Liver (tissue), 3 donors: Measurements from ENCODE around the gene FARSB.

Experiments used
- ATF3 ChIP-seq: IDR thresholded peaks from 2 replicates; pipeline ENCODE4 v1.6.1; 2016; ENCODE audit warnings: antibody characterized with exemption
- CTCF ChIP-seq: fragments of 150-350 bp; IDR thresholded peaks from 2 replicates; pipeline ENCODE4 v1.5.1; 2017; ENCODE audit warnings: improper control_type of control experiment, low read depth, low read length; ENCODE audit not compliant: missing input control
- EGR1 ChIP-seq, 2 donors: IDR thresholded peaks; 2 replicates each; pipeline ENCODE4 v1.6.1; 2016 to 2018; ENCODE audit warnings: antibody characterized with exemption in 2 of 2, low read depth in 2 of 2
- FOXA1 ChIP-seq: IDR thresholded peaks from 2 replicates; pipeline ENCODE4 v1.6.1; 2016; ENCODE audit warnings: antibody characterized with exemption
- GABPA ChIP-seq, 2 donors: IDR thresholded peaks in 1 of 2; conservative IDR thresholded peaks in 1 of 2; 2 replicates each; pipeline ENCODE4 v1.6.1; 2016; ENCODE audit warnings: antibody characterized with exemption in 2 of 2, mild to moderate bottlenecking in 1 of 2, moderate library complexity in 1 of 2
- HNF4A ChIP-seq, 2 donors: conservative IDR thresholded peaks; 2 replicates each; pipeline ENCODE4 v1.6.1; 2016; ENCODE audit warnings: antibody characterized with exemption in 2 of 2, mild to moderate bottlenecking in 2 of 2
- JUND ChIP-seq, 2 donors: IDR thresholded peaks; 2 replicates each; pipeline ENCODE4 v1.6.1; 2016; ENCODE audit warnings: antibody characterized with exemption in 2 of 2
- MAX ChIP-seq: IDR thresholded peaks from 2 replicates; pipeline ENCODE4 v1.6.1; 2016; ENCODE audit warnings: antibody characterized with exemption
- RAD21 ChIP-seq, 2 donors: IDR thresholded peaks; 2 replicates each; pipeline ENCODE4 v1.6.1; 2016; ENCODE audit warnings: antibody characterized with exemption in 2 of 2, mild to moderate bottlenecking in 2 of 2
- REST ChIP-seq: IDR thresholded peaks from 2 replicates; pipeline ENCODE4 v1.6.1; 2016; ENCODE audit warnings: antibody characterized with exemption, mild to moderate bottlenecking
- TAF1 ChIP-seq: conservative IDR thresholded peaks from 2 replicates; pipeline ENCODE4 v1.6.1; 2016; ENCODE audit warnings: antibody characterized with exemption, mild to moderate bottlenecking
- TF ChIP-seq, protein P1 (sequence below): IDR thresholded peaks from 2 replicates; pipeline ENCODE4 v1.6.1; 2016; ENCODE audit warnings: antibody characterized with exemption
- donor health status: healthy.
- donor health status: healthy.

- TF ChIP-seq RAD21 (IDR thresholded peaks at IDR 0.05) (no peak), CTCF (no peak), ATF3 (no peak), FOXA1 (no peak), TAF1 (no peak), HNF4A (conservative IDR thresholded peaks at IDR 0.05) (no peak), MAX (no peak), JUND (IDR thresholded peaks at IDR 0.05) (no peak), REST (no peak), EGR1 (IDR thresholded peaks at IDR 0.05; ENCODE audit: low read depth in 2 of 2) (no peak), GABPA (IDR thresholded peaks at IDR 0.05 in 1 of 2, conservative IDR thresholded peaks at IDR 0.05 in 1 of 2) (no peak)
- TF ChIP-seq, protein P1, sequence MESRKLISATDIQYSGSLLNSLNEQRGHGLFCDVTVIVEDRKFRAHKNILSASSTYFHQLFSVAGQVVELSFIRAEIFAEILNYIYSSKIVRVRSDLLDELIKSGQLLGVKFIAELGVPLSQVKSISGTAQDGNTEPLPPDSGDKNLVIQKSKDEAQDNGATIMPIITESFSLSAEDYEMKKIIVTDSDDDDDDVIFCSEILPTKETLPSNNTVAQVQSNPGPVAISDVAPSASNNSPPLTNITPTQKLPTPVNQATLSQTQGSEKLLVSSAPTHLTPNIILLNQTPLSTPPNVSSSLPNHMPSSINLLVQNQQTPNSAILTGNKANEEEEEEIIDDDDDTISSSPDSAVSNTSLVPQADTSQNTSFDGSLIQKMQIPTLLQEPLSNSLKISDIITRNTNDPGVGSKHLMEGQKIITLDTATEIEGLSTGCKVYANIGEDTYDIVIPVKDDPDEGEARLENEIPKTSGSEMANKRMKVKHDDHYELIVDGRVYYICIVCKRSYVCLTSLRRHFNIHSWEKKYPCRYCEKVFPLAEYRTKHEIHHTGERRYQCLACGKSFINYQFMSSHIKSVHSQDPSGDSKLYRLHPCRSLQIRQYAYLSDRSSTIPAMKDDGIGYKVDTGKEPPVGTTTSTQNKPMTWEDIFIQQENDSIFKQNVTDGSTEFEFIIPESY: no peak
Measured at GRCh38 chr2:222649801-222650200, 6.1 kb downstream of the FARSB start.
